CD14-positive monocyte (primary cell): ENCODE data around the gene PORCN. TPM values are rescaled to one million over a fixed set of nuclear protein-coding genes. Genes with fewer than 3 reads are reported as not detected.

Experiments used
- DNase-seq, 3 donors: peaks; one replicate each; pipeline ENCODE4 v3.0.0-alpha.2; 2011 to 2022
- H2AFZ ChIP-seq: 2 replicates; pipeline ENCODE4 v1.6.0; 2012; ENCODE audit warnings: mild to moderate bottlenecking, low read depth, low read length, inconsistent platforms; ENCODE audit not compliant: insufficient read depth, poor library complexity, severe bottlenecking
- H3K27ac ChIP-seq, 2 donors: 1 replicate in 1 of 2; 2 replicates in 1 of 2; pipeline ENCODE4 v1.5.1; 2012 to 2013; ENCODE audit warnings: low read length in 2 of 2, control low read depth in 1 of 2, inconsistent platforms in 1 of 2, low read depth in 1 of 2, mild to moderate bottlenecking in 1 of 2
- H3K27me3 ChIP-seq, 2 donors: one replicate each; pipeline versions ENCODE4 v1.6.0 to v1.6.1; 2011 to 2013; ENCODE audit warnings: low read length in 2 of 2; ENCODE audit not compliant: control insufficient read depth in 2 of 2, insufficient read depth in 2 of 2
- H3K36me3 ChIP-seq, 2 donors: replicated peaks in 1 of 2; 1 replicate in 1 of 2; 2 replicates in 1 of 2; pipeline versions ENCODE4 v1.5.1 to v1.6.1; 2012 to 2013; ENCODE audit warnings: low read length in 2 of 2, control low read depth in 1 of 2, inconsistent platforms in 1 of 2, mild to moderate bottlenecking in 1 of 2; ENCODE audit not compliant: insufficient read depth in 2 of 2, control insufficient read depth in 1 of 2
- H3K4me1 ChIP-seq, 2 donors: 1 replicate in 1 of 2; 2 replicates in 1 of 2; pipeline versions ENCODE4 v1.5.1 to v1.6.1; 2012 to 2013; ENCODE audit warnings: low read length in 2 of 2, control low read depth in 1 of 2, inconsistent platforms in 1 of 2, mild to moderate bottlenecking in 1 of 2, moderate library complexity in 1 of 2; ENCODE audit not compliant: insufficient read depth in 2 of 2, control insufficient read depth in 1 of 2
- H3K4me2 ChIP-seq: replicated peaks from 2 replicates; pipeline ENCODE3; 2012; ENCODE audit warnings: low read length, moderate library complexity, mild to moderate bottlenecking; ENCODE audit not compliant: poor library complexity, severe bottlenecking; ENCODE audit errors: extremely low read depth
- H3K4me3 ChIP-seq, 3 experiments: fragments of 200-600 bp in 1 of 3; sonication (generic) in 1 of 3; replicated peaks in 1 of 3; 1 replicate in 2 of 3; 2 replicates in 1 of 3; pipeline ENCODE4 v1.5.1; 2011 to 2013; ENCODE audit warnings: low read length in 3 of 3, mild to moderate bottlenecking in 3 of 3, control low read depth in 2 of 3, low read depth in 2 of 3, inconsistent platforms in 1 of 3, moderate library complexity in 1 of 3
- H3K79me2 ChIP-seq: 2 replicates; pipeline ENCODE4 v1.6.0; 2012; ENCODE audit warnings: mild to moderate bottlenecking, control low read depth, inconsistent platforms, low read length, moderate library complexity; ENCODE audit not compliant: insufficient read depth
- H3K9ac ChIP-seq: 2 replicates; pipeline ENCODE4 v1.6.0; 2017; ENCODE audit warnings: low read length, mild to moderate bottlenecking; ENCODE audit not compliant: insufficient read depth, poor library complexity, severe bottlenecking
- H3K9me3 ChIP-seq, 2 donors: replicated peaks in 1 of 2; 1 replicate in 1 of 2; 2 replicates in 1 of 2; pipeline versions ENCODE4 v1.5.1 to v1.6.1; 2012 to 2013; ENCODE audit warnings: low read length in 2 of 2, control low read depth in 1 of 2; ENCODE audit not compliant: control insufficient read depth in 1 of 2, insufficient read depth in 1 of 2
- H4K20me1 ChIP-seq: 2 replicates; pipeline ENCODE4 v1.6.0; 2012; ENCODE audit warnings: mild to moderate bottlenecking, low read length, control low read depth, moderate library complexity; ENCODE audit not compliant: insufficient read depth
- H3K27ac Mint-ChIP-seq, 7 donors: one replicate each; pipeline ENCODE4 v1.8.0; 2020; ENCODE audit warnings: mild to moderate bottlenecking in 7 of 7, mixed read lengths in 7 of 7, moderate library complexity in 6 of 7, inconsistent platforms in 2 of 7
- H3K27me3 Mint-ChIP-seq, 3 donors: one replicate each; pipeline ENCODE4 v1.8.0; 2021 to 2022; ENCODE audit warnings: low read depth in 3 of 3, mild to moderate bottlenecking in 3 of 3, mixed read lengths in 3 of 3, moderate library complexity in 3 of 3, inconsistent platforms in 1 of 3
- H3K36me3 Mint-ChIP-seq, 2 donors: one replicate each; pipeline ENCODE4 v1.8.0; 2020; ENCODE audit warnings: mixed read lengths in 2 of 2, inconsistent platforms in 1 of 2, mild to moderate bottlenecking in 1 of 2
- H3K4me1 Mint-ChIP-seq: one replicate; pipeline ENCODE4 v1.8.0; 2020; ENCODE audit warnings: mild to moderate bottlenecking, mixed read lengths
- H3K4me3 Mint-ChIP-seq, 2 donors: one replicate each; pipeline ENCODE4 v1.8.0; 2020; ENCODE audit warnings: mild to moderate bottlenecking in 2 of 2, mixed read lengths in 2 of 2, moderate library complexity in 1 of 2
- H3K9me3 Mint-ChIP-seq, 7 donors: one replicate each; pipeline ENCODE4 v1.8.0; 2020 to 2022; ENCODE audit warnings: mixed read lengths in 7 of 7, mild to moderate bottlenecking in 6 of 7, moderate library complexity in 6 of 7, inconsistent platforms in 2 of 7
- CTCF ChIP-seq: fragments of 200-600 bp; IDR thresholded peaks from one replicate; pipeline ENCODE4 v1.8.0; 2022; ENCODE audit warnings: antibody characterized with exemption, mild to moderate bottlenecking
- WGBS: methylation state at CpG from one replicate; pipeline ENCODE4 v1.1.5; 2013; ENCODE audit warnings: missing lambda C conversion rate; ENCODE audit not compliant: insufficient coverage; 5-methylcytosine and 5-hydroxymethylcytosine counted together
- intact Hi-C, 2 donors: fragments of 100-400 bp; cut with micrococcal nuclease; formaldehyde crosslinking; loops; one replicate each; pipeline versions ENCODE4 v1.15.0 to v1.15.1; 2023
- polyA plus RNA-seq, 3 donors: library from polyadenylated mRNA; depleted of rRNA in 1 of 3; unstranded in 2 of 3; stranded (reverse) in 1 of 3; fragments of 300-500 nt in 2 of 3; fragments of >200 nt in 1 of 3; fragmentation: Illumina TruSeq in 2 of 3; gene quantifications; 1 replicate in 2 of 3; 2 replicates in 1 of 3; pipeline ENCODE4 v1.2.3, GENCODE V29; 2012 to 2021

Gene PORCN
- polyA plus RNA-seq, 3 donors = 7.5 to 10.5 (median 7.8) TPM

- H3K4me1 ChIP-seq = peaks cover 11 to 24% of the 10 kb centered on the region in 2 donors
- H3K4me2 ChIP-seq = peak within 1 kb of the TSS; percentile 71
- H3K27me3 ChIP-seq = no peaks in the 10 kb centered on the region
- Mint-ChIP-seq H3K27ac (peak within 1 kb of the TSS in 2 of 7 donors; percentile 3 to 66), H3K9me3 (peaks cover 0 to 2% (median 0%) of the 10 kb centered on the region in 7 donors), H3K4me1 (peaks cover 25% of the 10 kb centered on the region), H3K27me3 (peaks cover 1 to 20% (median 3%) of the 10 kb centered on the region in 3 donors), H3K4me3 (peak within 1 kb of the TSS; percentile 80 to 89), H3K36me3 (peaks cover 0 to 2% of the 10 kb centered on the region in 2 donors)
- 91% methylated on average over 4 of the region's 18 CpGs for WGBS
- intact Hi-C loops = loop anchor here in 1 of 2 donors (10.0 kb wide), 1 partner anchor 105 kb away; the partner anchor contains the start of gene RBM3
- H3K36me3 ChIP-seq = no peaks in the 10 kb centered on the region
- no peaks in the 10 kb centered on the region for H4K20me1 ChIP-seq
- no peak within 1 kb of the TSS for H3K27ac ChIP-seq
- H3K9ac ChIP-seq = peak within 1 kb of the TSS; percentile 42
- peak within 1 kb of the TSS; percentile 18 to 70 (median 38) for H3K4me3 ChIP-seq
- H2AFZ ChIP-seq = peak within 1 kb of the TSS; percentile 81
- no peak for DNase-seq
- no peak for TF ChIP-seq CTCF
- no peaks in the 10 kb centered on the region for H3K9me3 ChIP-seq
- H3K79me2 ChIP-seq = no peaks in the 10 kb centered on the region
These were observed 38.5 kb upstream of the PORCN start, which contains the start of gene SLC38A5 for GRCh38 chrX:48470110-48470832. Gene SLC38A5, minus strand, starts transcription at chrX:48470260. Its CDS starts 2,336 bp downstream, at chrX:48467924.

- TF ChIP-seq CTCF = no peak
- no peaks in the 10 kb centered on the region for H3K27me3 ChIP-seq
- Mint-ChIP-seq H3K27ac (no peak overlapping the region), H3K36me3 (no peaks in the 10 kb centered on the region), H3K27me3 (peaks cover 0 to 20% (median 3%) of the 10 kb centered on the region in 3 donors), H3K4me3 (no peak overlapping the region), H3K9me3 (peaks cover 0 to 2% (median under 1%) of the 10 kb centered on the region in 7 donors), H3K4me1 (peaks cover 27% of the 10 kb centered on the region)
- no peak overlapping the region for H3K4me2 ChIP-seq
- no peak overlapping the region for H3K4me3 ChIP-seq
- intact Hi-C loops = loop anchor here in 1 of 2 donors (10.0 kb wide), 1 partner anchor 104 kb away; the partner anchor contains the start of gene RBM3
- no peak for DNase-seq
- H3K79me2 ChIP-seq = no peaks in the 10 kb centered on the region
- no peaks in the 10 kb centered on the region for H3K9me3 ChIP-seq
- WGBS = no CpG with 5 or more reads among the region's 9 CpGs
- no peaks in the 10 kb centered on the region for H3K36me3 ChIP-seq
- H3K4me1 ChIP-seq = peaks cover 11 to 27% of the 10 kb centered on the region in 2 donors
- H3K9ac ChIP-seq = no peak overlapping the region
- H3K27ac ChIP-seq = no peak overlapping the region
- H2AFZ ChIP-seq = no peak overlapping the region
- no peaks in the 10 kb centered on the region for H4K20me1 ChIP-seq
These were observed 38.0 kb upstream of the PORCN start for GRCh38 chrX:48470833-48471118.
